Cardiac fibroblast (primary cell): ENCODE data around the gene NCOA3.

Source experiments
- DNase-seq, 2 donors: peaks; one replicate each; pipeline versions ENCODE4 v3.0.0 to v3.0.0-alpha.2; 2010; ENCODE audit warnings: low read depth in 2 of 2
- H3K4me3 ChIP-seq, 2 donors: replicated peaks in 1 of 2; 1 replicate in 1 of 2; 2 replicates in 1 of 2; pipeline ENCODE4 v1.5.1; 2011; ENCODE audit warnings: low read depth in 2 of 2, low read length in 2 of 2, mild to moderate bottlenecking in 2 of 2, moderate library complexity in 1 of 2
- TF ChIP-seq, protein P1 (sequence below): IDR thresholded peaks from one replicate; pipeline ENCODE4 v1.5.1; 2011; ENCODE audit warnings: low read depth, mild to moderate bottlenecking, low read length, inconsistent platforms

Gene NCOA3

GRCh38 chr20:47691625-47692024, 189.9 kb downstream of the NCOA3 start:
- peak; percentile 34 to 54 for DNase-seq
- no peak overlapping the region for H3K4me3 ChIP-seq
- TF ChIP-seq, protein P1, sequence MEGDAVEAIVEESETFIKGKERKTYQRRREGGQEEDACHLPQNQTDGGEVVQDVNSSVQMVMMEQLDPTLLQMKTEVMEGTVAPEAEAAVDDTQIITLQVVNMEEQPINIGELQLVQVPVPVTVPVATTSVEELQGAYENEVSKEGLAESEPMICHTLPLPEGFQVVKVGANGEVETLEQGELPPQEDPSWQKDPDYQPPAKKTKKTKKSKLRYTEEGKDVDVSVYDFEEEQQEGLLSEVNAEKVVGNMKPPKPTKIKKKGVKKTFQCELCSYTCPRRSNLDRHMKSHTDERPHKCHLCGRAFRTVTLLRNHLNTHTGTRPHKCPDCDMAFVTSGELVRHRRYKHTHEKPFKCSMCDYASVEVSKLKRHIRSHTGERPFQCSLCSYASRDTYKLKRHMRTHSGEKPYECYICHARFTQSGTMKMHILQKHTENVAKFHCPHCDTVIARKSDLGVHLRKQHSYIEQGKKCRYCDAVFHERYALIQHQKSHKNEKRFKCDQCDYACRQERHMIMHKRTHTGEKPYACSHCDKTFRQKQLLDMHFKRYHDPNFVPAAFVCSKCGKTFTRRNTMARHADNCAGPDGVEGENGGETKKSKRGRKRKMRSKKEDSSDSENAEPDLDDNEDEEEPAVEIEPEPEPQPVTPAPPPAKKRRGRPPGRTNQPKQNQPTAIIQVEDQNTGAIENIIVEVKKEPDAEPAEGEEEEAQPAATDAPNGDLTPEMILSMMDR = no peak

DNA sequence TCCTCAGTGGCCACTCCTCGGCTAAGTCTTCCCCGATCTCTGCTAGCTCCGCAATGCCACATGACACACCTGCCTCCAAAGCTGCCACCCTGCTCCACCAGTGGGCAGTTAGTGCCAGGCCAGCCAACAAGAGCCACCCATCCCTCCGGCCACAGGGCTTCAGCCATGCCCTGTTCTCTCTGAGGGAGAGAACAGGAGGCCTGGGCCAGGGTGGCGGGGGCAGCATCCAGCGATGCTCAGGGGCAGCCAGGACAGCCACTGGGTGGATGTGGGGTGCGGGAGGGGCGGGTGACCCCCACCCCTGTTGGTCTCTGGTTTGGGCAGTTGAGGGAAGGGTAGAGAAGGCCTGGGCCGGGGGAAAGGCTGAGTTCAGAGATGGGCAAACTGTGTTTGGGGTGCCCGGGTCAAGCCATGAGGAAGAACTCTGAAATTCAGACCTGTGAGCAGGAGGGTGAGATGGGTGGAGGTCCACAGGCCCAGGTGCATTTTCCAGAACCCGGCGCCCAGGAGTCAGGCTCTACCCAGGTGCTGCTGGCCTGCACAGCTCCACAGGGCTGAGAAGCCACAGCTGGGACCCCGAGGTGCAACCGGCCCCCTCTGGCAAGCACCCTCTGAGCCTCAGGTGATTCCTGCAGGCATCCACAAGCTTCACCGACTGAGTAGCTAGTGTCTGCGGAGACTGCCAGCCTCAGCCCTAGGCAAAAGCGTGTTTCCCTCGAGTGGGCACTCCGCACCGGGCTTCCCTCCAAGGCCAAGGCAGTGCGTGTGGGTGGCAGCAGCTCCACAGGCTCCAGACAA, 192.5 kb downstream of the NCOA3 start:
- no peak for DNase-seq
- TF ChIP-seq, protein P1 = no peak
- H3K4me3 ChIP-seq = no peak overlapping the region

GRCh38 chr20:47696856-47697255, 195.2 kb downstream of the NCOA3 start:
- TF ChIP-seq, protein P1 = no peak
- H3K4me3 ChIP-seq = no peak overlapping the region
- DNase-seq = no peak

DNA sequence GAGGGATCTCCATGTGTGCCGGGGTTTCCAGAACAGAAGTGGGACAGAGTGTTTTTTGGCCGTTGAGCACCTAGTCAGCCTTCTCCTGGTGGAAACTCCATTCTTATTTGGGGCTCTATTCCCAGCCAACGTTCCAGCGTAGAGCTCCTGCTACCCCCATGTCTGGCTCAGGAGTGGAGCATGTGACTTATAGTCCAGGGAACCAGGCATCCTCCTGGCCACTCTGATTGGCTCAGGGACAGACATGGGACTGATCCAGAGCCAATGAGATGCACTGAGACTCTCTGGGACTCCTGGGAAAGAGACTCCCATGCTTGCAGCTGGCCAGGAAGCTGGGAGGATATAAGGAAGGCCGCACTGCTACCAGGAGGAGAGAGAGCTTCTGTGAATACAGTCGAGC, 196.5 kb downstream of the NCOA3 start:
- H3K4me3 ChIP-seq = no peak overlapping the region
- no peak for DNase-seq
- TF ChIP-seq, protein P1 = no peak

GRCh38 chr20:47699818-47700217, 198.1 kb downstream of the NCOA3 start:
- DNase-seq = no peak
- TF ChIP-seq, protein P1 = no peak
- no peak overlapping the region for H3K4me3 ChIP-seq

DNA sequence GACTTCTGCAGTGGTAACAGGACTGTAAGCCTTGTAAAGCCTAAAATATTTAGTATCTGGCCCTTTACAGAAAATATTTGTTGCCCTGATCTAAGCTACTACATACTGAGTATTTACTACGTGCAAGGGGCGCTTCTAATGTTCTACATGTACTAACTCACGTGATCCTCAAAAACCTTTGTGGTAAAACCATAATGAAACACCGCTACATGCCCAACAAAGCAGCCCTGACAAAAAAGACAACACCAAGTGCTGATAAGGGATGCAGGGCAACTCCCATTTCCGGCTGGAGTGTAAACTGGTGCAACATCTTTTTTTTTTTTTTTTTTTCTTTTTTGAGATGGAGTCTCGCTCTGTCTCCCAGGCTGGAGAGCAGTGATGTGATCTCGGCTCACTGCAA, 198.6 kb downstream of the NCOA3 start:
- H3K4me3 ChIP-seq = no peak overlapping the region
- no peak for DNase-seq
- TF ChIP-seq, protein P1 = no peak

GRCh38 chr20:47701612-47702011, 199.9 kb downstream of the NCOA3 start:
- no peak for DNase-seq
- H3K4me3 ChIP-seq = no peak overlapping the region
- TF ChIP-seq, protein P1 = no peak
